Activated gamma-delta T cell treated with anti-CD3 and anti-CD28 coated beads, Interleukin-2, amount 50 U/mL, for 16 hours (primary cell): ENCODE measurements around the gene ESPNL.

Experiments used
- DNase-seq: peaks from one replicate; pipeline ENCODE4 v3.0.0-alpha.2; 2020; ENCODE audit warnings: low read depth

ESPNL gene

DNA sequence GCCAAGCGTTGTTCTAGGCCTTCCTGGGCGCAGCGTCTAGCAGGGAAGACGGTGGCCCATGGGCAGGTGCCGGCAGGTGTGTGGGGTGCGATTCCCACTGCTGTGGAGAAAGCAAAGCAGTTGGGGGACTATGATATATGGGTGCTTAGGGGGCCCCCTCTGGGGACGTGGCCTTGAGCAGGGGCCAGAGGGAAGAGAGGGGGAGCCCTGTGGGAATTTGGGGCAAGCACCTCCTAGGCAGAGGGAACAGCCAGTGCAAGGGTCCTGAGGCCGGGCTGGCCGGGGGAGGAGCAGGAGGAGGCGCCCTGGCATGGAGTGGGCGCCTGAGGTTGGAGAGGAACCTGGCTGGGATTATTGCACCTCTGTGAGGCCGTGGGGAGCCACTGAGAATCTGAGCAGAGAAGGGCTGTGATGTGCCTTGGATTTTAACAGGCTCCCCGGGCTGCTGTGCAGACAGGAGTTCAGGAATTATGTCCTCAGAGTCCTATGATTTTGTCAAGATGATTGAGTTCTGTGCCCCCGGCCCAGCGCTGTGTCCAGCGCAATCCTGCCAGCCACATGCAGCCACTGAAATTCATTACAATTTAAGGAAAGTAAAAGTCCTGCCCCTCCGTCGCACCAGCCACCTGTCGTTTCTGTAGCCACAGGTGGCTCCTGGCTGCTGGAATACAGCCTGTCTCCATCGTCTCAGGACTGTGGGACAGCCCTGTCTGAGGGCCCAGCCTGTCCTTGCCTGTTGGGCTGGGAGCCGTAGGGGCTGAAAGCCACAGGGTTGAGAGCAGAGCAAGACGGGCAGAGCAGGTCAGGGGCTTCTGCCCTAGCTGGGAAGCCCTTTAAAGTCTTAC, 29.2 kb downstream of the ESPNL start:
- DNase-seq: no peak

DNA sequence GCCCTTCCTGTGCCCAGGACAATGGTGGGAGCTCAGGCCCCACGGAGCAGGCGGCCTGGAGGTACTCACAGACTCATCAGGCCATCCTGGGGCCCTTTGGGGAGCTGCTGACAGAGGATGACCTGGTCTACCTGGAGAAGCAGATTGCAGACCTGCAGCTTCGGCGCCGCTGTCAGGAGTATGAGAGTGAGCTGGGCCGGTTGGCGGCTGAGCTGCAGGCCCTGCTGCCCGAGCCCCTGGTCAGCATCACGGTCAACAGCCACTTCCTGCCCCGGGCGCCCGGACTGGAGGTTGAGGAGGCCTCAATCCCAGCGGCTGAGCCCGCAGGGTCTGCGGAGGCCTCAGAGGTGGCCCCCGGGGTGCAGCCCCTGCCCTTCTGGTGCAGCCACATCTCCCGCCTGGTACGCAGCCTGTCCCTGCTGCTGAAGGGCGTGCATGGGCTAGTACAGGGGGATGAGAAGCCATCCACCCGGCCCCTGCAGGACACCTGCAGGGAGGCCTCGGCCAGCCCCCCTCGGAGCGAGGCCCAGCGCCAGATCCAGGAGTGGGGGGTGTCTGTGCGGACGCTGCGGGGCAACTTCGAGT, 30.1 kb downstream of the ESPNL start:
- no peak for DNase-seq

GRCh38 chr2:238130696-238131628, 30.8 kb downstream of the ESPNL start:
- DNase-seq: no peak

GRCh38 chr2:238131761-238132462, 31.8 kb downstream of the ESPNL start:
- DNase-seq: no peak

DNA sequence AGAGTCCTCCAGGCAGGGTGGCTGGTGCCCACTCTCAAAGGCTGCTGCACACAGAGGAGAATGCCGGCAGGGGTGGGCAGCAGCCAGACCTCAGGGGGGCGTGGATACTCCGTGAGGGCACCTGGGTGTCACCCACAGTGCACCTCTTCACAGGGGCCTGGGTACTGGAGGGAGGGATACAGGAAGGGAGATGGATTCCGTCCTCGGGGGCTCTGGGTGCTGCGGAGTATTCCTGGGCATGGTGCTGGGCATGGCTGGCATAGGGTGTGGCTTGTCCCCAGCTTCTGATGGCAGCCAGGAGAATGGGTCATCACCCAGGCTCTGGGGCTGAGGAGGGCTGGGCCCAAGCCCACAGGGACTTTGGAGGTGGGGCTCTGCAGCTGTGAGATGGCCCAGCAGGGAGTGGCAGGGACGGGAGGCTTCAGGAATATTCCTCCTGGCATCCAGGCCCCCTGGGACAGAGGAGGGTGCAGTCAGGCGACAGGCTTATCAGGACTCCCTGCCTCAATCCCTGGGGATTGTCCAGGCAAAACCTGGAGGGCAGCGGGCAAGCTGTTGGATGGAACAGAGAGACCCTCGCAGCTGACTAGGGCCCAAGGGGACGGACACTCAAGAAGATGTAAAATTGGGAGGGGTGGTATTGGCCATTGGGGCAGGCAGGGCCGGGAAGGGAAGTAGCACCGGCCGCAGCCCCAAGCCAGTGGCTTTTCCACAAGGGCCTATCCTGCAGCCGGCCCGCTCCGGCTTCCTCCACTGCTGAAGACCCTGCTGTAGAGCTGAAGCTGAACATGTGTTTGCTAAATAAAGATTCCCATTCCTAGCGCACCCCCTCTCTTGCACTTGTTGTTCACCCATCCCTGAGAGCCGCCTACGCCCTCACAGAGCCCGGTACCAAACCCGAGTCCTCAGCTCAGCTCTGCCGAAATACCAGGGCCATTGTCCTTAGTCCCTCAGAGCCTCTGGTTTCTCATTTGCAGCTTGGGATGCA, 32.6 kb downstream of the ESPNL start:
- DNase-seq: no peak

DNA sequence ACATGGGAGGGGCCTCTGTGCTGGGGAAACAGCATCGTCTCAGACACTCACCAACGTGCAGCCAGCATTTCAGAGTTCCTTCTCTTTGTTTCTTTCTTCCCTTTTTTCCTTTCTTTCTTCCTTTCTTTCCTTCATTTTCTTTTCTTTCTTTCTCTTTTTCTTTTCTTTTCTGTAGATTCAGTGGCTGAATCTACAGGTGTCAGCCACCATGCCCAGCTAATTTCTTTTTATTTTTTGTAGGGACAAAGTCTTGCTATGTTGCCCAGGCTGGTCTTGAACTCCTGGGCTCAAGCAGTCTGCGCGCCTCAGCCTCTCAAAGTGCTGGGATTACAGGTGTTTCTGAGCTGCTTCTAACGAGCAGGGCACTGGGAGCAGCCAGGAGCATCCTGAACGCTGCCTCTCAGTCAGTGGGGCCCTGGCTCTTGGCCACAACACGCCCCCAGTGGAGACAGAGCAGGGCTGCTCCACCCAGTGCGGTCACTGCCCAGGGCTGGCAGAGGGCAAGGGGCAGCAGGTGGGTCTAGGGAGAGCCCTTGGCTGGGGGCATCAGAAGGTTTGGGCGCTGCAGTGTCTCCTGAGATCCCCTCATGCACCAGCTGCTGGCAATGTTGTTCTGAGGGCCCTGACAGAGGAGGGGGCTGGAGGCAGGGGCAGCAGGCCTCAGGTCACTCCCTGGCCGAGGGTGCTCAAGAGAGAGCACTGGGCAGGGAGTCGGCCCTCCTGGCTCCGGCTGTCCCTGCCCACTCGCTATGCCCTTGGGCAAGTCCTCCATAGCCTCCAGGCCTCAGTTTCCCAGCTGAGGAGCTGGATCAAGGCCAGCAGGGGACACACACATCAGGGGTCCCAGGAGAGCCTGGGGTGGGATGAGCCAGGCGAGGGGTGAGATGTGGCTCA, 33.6 kb downstream of the ESPNL start:
- no peak for DNase-seq

- no peak for DNase-seq
Measured at GRCh38 chr2:238134393-238134785, 34.2 kb downstream of the ESPNL start.

DNA sequence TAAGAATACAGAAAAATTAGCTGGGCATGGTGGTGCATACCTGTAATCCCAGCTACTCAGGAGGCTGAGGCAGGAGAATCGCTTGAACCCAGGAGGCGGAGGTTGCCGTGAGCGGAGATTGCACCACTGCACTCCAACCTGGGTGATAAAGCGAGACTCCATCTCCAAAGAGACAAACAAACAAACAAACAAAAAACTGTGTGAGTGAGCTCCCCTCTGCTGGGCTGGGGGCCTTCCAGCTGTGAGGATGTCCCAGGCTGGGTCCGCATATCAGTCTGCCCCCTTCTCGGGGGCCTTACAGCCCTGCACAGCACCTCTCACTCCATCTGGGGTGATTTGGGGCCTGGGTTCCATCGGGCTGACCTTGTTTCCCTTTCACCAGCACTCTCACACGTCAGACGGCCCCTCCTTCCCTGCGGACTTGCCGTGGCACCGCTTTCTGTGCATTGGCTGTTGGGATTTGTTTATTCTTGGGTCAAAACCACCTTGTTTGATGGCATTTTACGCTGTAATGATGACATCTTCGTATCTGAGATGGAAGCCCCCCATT, 35.5 kb downstream of the ESPNL start:
- DNase-seq: no peak

GRCh38 chr2:238136820-238137537, 36.8 kb downstream of the ESPNL start:
- no peak for DNase-seq

GRCh38 chr2:238137885-238138284, 37.7 kb downstream of the ESPNL start:
- DNase-seq: no peak

DNA sequence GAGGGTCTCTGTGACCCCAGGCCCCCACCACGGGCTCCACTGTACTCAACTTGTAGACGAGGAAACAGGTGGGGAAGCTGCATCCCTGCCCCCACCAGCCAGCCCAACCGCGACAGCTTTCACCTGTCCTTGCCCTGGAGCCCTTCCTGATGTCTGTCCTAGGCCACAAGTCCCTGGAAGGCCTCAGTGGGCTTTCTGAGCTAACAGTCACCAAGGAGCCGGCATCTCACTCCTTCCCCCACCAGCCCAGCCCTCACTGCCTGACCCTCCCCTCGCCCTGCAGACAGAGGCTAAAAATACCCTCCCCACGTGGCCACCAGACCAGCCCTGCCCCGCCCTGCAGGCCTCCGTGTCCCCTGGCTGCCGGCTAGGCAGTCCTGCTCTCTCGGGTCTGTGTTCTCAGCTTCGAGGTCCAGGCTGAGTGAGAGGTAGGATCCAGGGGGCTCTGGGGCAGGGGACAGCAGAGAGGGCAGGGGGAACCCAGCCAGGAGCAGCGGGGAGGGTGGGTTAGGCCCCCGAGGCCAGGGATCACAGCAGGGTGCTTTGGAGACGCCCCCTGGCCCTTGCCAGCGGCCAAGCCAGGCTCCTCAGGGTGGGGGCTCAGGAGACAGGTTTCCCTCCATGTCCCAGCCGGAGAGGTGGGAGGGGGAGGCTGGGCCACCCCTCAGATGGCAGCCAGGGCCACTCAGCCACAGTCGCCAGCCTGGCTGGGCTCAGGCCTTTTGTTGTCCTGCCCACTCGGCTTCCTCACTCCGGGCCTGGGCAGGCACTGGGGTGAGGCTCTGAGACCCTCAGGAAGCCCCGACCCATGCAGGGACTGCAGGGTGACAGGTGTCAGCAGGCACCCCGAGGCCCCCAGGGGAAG, 38.4 kb downstream of the ESPNL start, which contains the start of gene KLHL30:
TSS of gene KLHL30 (plus strand) at position 338 of the 865 bp plus-strand sequence. CDS start 2,087 bp downstream, outside the sequence.
- DNase-seq: no peak

GRCh38 chr2:238139196-238140039, 39.3 kb downstream of the ESPNL start:
- no peak for DNase-seq

DNA sequence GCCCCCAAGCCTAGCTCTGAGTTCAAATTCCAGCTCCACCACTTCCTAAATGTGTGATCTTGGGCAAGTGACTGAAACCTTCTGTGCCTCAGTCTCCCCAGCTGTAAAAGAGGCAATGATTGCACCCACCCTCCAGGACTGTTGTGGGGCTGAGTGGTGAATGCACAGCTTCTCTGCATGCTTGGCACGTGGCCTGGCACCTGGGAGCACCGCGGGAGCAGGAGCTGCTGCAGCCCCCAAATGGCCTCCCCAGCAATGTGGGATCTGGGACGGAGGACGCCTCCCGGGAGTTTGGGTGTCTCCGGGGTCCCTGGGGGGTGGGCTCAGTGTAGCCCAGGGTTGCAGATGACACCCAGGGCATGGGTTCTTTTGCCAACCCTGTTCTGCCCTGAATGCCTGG, 39.9 kb downstream of the ESPNL start:
- no peak for DNase-seq

GRCh38 chr2:238140721-238141540, 40.8 kb downstream of the ESPNL start:
- no peak for DNase-seq

DNA sequence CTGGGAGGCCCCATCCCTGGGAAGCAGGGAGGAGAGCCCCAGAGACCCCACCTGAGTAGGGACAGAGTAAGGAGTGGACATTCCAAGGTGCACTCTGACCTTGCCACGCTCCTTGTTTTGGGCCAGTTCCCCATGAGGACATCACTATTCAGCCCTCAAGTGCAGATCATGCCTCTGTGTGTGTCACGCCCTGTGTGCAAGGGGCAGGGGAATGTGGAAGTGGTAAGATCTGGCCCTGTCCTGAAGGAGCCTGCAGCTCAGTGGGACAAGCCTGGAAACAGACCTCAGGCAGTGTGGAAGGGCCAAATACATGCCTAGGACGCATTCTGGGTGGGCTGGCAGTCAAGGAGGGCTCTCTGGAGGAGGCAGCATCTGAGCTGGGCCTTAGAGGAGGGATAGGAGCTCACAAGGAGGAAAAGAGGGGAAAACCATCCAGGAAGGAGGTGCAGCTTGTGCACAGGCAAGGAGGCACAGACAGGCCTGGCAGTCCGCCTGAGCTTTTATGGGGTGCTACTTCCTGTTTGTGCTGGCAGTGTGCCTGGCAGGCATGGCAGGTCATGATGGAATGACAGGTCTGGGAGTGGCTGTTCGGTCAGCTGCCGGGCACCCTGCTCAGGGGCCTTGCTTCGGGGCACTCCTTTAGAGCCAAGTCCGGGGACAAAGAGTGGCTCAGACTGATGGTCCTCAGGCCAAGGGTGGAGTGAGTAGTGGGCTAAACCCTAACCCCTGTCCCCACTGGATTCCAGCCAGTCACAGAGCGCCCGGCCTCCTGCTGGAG, 41.6 kb downstream of the ESPNL start:
- DNase-seq: no peak
